Stimulated activated CD4-positive, alpha-beta T cell treated with anti-CD3 and anti-CD28 coated beads, Interleukin-1b, Interleukin-23, amount 100 ng/mL, for 4 hours (primary cell): ENCODE data around the gene PRKCZ.

Experiments used
- DNase-seq, 2 donors: peaks; one replicate each; pipeline ENCODE4 v3.0.0-alpha.2; 2020; ENCODE audit warnings: low read depth in 2 of 2

PRKCZ gene

GRCh38 chr1:2156866-2157265 lies 106.7 kb downstream of the PRKCZ start:
- no peak for DNase-seq

DNA sequence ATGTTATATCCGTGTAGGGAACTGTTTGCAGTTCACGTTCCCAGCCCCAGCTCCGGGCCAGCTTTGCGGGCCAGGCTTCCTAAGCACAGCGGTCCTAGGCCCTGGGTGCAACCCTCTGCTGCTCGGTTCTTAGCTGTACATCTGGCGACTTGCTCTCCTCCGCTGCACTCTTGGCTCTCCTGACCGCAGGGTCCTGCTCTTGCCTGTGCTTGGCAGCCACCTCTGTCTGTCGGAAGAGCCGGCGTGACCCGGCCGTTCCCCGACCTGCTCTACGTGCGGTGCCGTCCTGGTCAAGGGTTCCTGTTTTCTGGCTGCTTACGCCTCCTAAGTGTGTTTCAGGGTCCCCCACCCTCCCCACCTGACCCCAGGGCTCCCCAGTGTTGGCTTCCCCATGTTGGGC lies 107.6 kb downstream of the PRKCZ start:
- DNase-seq = no peak

DNA sequence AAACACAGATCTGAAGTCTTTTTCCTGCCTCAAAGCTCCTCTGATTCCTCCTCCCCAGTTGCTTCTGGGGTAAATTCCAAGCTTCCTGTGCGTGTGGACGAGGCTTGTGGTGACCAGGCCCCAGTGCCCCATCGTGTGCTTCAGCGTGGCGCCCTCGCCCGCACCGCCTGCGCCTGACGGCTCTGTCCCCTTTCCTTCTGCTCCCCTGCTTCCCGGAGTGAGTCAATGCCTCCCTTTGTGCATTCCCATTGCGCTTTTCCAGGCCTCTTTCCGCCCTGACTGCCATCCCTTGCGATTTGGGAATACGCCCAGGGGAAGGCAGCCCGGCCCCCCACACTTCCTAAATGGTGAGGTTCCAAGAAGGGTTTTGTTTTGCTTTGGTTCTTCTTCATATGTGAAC lies 108.1 kb downstream of the PRKCZ start:
- no peak for DNase-seq

DNA sequence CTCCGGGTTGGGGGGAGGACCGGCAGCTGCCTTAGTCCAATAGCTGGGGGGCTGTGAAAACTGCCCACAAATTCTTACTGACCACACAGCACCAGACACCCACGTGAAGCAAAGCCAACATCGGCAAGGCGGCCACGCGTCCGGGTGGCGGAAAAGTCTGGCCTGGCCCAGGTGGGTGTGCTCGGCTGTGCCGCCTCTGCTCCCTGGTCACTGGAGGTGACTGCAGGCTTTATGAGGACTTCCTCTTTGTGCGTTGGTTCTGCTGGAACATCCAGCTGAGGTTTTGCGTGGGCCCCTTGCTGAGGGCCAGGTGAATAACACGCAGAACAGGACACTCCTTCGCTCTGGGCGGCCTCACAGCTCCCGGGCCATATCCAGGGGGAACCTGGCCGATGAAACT lies 108.9 kb downstream of the PRKCZ start:
- DNase-seq = no peak

- no peak for DNase-seq
Observed at GRCh38 chr1:2160451-2161300, 110.5 kb downstream of the PRKCZ start.

DNA sequence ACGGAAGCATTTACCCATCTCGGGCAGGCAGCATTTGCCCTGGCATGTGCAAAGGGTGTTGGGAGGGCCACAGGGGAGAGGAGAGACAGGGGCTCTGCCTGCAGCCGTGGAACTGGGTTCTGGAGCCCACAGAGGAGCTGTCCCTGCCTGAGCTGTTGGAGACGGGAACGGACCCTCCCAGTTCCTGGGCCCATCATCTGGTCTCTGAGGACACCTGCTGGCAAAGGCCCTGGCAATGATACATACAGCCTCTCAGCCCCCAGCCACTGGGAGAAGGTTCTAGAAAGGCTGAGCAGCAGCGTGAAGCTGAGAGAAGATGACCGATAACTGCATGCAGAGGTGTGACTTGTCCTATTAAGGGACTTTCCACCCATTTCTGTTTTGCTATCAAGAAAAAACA lies 113.0 kb downstream of the PRKCZ start:
- DNase-seq = no peak

DNA sequence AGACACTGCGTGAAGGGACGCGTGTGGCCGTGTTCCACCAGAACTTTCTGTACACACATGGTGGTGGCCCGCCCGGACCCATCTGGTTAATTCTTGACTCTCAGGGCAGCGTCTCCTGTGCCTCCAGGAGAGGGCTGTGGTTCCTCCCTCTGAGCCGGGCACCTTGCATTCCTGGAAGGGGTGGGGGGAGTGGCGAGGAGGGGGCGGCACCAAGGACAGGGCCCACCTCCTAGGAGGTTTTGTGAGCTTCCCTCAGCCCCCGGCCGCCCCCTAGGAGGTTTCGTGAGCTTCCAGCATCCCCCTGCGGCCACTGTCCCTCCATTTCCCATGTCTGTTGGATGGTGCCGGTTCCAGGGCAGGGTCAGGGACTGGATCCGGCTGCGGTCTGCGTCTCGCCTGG lies 115.4 kb downstream of the PRKCZ start:
- DNase-seq = no peak

- DNase-seq = no peak
Observed at GRCh38 chr1:2166254-2166653, 116.0 kb downstream of the PRKCZ start.

DNA sequence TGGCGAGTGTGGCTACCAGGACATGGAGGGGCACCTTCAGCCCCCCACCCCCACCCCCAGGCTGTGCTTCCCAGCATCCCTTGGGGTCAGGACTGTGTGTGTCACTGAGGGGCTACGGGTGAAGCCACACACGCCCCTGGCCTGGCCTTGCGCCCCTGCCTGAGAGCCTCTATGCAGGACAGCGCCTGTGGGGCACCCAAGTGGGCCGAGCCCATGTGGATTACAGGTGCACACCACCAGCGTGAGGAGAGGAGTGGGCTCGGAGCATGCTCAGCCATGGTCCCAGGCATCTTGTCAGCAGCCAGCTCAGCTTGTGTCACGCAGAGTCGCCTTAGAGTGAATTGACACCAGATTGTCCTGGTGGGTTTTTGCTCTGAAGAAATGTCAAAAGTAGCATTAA lies 116.5 kb downstream of the PRKCZ start:
- no peak for DNase-seq

DNA sequence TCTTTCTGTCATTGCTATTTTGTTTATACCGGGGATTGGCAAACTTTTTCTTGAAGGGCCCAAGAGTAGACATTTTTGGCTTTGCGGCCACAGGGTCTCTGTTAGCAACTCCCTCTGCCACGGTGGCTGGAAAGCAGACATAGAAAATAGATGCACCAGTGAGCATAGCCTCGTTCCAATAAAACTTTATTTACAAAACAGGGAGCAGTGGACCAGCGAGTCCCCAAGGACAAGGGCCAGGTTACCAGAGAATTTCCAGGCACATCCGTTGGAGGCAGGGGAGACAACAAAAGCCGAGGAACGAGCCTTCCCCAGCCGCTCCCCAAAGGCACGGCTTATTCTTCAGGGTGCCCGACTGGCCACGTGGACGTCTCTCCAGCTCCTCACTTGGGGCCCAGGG lies 117.9 kb downstream of the PRKCZ start:
- no peak for DNase-seq

DNA sequence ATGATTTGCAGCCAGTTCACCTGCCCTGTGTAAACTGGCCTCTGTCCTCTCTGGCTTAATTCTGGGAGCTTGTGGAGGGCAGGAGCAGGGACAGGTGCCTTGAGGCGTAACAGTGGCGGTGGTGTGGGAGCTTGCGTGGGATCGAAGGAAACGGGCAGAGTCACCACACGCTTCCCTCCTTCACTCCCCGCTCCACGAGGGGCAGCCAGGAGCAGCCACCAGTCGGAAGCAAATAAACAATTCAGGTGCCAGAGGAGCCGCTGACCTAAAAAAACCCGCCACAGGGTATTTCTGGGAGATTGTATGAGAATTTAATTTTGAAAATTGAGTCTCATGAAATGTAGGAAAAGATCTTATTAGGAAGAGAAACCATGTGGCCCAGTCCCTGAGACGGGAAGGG lies 118.3 kb downstream of the PRKCZ start:
- no peak for DNase-seq

- DNase-seq = no peak
Observed at GRCh38 chr1:2169200-2169836, 119.1 kb downstream of the PRKCZ start.

- DNase-seq = no peak
Observed at GRCh38 chr1:2170211-2170610, 120.0 kb downstream of the PRKCZ start.

DNA sequence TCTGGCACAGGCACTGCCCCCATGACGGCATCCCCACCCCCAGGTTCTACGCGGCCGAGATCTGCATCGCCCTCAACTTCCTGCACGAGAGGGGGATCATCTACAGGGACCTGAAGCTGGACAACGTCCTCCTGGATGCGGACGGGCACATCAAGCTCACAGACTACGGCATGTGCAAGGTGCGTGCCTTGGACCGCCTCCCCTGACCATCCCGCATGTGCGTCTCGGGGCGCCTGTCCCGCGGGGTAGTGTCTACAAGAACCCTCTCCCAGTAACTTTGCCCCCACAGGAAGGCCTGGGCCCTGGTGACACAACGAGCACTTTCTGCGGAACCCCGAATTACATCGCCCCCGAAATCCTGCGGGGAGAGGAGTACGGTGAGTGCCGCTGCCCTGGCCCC lies 121.8 kb downstream of the PRKCZ start:
- no peak for DNase-seq

GRCh38 chr1:2172551-2173146 lies 122.4 kb downstream of the PRKCZ start:
- no peak for DNase-seq

DNA sequence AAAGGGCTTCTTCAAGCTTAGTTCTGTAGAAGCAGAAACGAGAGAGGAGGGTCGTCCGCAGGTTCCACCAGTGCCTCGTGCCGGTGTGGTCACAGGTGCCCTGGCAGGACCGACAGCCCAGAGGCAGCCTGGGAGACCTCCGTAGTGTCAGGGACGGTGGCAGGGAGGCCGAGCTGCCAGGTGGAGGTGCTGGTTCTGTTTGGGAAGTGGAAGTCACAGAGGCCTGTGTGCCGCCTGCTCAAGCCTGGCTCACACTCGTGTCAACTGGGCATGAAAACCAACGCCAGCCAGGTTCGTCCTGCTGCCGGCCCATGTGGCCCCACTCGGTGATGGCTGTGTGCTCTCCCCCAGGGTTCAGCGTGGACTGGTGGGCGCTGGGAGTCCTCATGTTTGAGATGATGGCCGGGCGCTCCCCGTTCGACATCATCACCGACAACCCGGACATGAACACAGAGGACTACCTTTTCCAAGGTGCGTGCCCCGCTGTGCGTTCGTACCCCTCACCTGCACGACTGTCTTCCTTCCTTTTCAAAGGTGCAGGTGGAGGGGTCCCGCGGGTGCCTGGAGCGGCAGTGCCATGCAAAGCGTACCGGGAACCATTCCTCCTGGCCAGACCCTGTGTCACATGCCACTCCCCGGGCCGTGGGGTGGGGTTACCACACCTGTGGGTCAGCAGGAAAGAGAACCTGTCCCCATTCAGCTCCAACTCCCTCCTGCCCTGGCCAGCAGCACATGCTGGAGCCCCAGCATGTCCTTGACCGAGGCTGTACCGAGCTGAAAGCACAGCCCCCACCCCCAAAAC lies 123.5 kb downstream of the PRKCZ start:
- DNase-seq = no peak

DNA sequence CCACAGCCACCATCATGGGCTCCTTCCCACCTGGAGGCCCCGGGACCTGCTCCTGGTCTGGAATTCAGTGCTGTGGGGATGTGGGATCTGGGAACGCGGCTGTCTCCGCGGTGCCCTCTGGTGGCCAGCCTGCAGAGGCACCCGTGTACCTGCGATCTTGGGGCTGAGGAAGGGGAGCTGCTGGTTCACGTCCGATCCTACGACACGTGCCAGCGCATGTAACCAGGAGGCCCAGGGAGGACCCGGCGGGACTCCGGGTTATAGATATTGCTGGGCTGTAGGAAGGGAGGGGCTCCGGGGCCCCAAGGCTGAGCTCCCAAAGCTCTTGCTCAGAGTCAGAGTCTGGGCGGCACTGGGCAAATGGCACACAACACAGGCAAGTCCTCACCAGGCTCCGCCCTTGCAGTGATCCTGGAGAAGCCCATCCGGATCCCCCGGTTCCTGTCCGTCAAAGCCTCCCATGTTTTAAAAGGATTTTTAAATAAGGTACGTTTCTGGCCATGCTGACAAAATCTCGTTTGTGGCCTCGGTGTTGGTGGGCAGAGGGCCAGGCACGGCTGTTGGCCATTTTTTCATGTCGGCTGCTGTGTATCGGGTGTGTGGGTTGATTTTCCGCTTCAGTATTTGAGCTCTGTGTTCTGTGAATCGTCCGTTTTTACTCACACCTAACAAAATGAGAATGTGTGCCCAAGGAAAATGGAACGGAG lies 124.3 kb downstream of the PRKCZ start:
- peak in 1 of 2 donors; percentile 23 for DNase-seq

DNA sequence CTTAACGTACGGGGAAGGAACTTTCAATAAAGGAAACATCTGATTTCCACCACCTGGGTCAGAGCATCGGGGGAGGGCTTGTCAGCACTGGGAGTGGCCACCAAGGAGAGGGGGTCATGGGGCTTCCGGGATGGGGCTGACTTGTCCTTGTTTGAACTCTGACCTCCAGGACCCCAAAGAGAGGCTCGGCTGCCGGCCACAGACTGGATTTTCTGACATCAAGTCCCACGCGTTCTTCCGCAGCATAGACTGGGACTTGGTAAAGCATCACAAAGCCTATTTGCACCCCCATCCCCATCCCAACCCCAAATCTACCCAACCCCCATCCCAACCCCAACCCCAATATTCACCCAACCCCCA lies 124.8 kb downstream of the PRKCZ start:
- no peak for DNase-seq

DNA sequence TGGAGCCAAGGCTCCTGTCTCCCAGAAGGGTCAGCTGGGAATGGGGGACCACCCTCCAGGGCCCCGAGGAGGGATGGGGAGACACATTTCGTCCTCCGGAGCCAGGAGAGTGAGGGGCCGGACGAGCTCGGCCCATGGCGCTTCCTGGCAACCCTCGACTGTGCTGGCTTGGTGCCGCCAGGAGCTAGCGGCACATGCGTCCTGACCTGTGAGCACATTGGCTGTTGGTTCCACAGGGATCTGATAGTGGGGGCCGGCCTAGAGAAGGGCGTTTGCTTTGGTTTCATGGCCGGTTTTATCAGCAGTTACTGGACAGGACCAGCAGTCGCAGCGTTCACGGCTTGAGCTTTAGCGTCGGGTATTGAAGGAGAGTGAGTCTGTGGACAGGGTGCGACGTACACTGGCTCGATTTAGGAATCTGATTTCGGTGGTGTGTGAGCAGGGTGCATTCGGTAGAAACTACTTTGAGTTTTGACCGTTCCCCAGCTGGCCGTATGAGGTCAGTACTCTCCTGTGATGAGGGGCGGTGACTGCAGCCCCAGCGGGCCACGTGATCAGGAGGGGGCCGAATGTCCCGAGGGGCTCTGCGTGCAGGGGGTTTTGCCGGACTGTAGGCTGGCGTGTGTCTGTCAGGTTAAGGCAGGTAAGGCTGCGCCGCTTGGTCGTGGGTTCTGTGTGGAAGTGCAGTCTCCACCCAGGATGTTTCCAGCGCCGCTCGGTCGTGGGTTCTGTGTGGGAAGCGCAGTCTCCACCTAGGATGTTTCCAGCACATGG lies 125.7 kb downstream of the PRKCZ start:
- no peak for DNase-seq

DNA sequence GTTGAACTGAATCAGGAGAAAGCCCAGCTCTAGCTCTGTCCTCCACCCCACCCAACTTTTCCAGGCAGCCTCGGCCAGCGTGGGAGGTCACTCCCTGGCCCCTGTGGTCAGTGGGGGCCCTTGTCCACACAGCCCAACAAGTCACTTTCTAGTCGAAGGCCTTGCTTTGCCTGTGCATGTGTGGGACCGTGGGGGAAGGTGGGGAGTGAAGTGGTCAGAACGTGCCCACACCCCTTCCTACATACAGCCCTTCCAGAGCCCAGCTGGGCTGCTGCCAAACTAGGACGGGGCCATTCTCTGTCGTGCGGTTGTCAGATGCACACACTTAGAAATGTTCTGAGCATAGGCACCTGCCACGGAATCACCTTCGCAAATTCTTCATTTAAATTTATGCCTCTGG lies 126.4 kb downstream of the PRKCZ start:
- no peak for DNase-seq

DNA sequence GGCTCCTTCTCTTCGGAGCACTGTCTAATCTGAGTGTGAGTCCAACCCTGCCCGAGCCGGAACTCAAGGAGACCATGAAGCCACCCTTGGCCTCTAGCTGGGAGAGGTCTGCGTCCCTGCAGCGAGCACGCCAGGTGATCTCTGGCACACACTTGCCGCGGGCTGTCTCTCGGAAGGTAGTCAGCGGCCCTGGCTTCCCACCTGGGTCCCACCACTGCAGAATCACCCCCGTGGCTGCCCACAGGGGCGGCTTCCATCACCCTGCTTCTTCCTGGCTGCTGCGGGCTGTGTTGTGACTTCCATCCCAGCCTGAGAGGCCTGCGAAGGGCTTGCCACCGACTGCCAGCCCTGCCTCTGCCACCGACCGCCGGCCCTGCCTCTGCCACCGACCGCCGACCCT lies 127.3 kb downstream of the PRKCZ start:
- no peak for DNase-seq
